ENCODE results near the gene POLL.

The POLL gene

DNA sequence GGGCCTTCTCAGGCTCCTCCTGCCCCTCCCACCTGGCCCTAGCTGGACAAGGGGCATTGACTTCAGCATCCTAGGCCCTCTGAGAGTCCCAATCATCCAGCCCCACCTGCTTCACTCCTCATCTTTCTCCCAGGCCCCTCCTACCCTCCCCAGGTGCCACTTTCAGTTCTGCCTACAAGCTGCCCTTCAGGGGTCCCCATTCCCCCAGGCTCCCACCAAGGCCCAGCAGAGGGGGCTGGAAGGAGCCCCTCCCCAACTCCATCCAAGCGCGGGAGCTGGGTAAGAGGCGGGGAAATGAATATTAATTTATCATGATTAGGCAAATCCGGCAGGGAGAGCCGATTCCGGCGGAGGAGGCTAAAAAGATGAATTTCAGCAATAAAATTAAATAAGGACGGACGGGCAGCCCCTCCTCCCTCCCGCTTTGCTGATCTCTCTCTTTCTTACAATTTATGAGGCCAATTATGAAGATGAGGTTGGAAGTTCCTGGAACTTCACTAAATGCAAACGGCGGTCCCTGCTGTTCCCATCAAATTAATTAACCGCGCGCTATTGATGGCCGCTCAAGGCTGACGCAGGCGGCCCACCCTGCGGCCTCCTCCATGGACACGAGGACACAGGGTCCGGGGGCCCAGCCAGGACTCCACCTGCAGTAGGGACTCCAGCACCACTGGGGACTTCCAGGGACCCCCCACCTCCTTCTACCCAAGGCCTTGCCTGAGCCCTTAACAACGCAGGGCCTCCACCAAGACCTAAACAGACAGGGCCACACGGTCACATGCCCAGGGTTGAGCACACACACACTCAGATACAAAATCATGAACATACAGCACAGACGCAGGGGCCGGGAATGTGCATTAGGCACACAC is 13.9 kb downstream of the POLL start:
- DNase-seq (ENCODE audit: low spot score): no peak

DNA sequence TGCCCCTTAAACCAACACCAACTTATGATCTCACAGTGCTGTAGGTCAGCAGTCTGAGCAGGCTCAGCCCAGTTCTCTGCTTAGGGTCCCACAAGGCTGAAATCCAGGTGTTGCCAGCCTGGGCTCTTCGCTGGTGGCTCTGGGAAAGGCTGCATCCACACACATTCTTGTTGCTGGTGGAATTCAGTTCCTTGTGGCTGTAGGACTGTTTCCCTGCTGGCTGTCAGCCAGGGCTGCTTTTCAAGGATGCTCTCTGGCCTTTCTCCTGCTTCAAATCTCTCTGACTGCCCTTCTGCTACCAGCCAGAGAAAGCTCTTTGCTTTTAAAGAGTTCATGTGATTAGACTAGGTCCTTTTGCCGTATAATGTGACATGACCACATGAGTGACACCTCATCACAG is 15.3 kb downstream of the POLL start:
- DNase-seq (ENCODE audit: low spot score): no peak

DNA sequence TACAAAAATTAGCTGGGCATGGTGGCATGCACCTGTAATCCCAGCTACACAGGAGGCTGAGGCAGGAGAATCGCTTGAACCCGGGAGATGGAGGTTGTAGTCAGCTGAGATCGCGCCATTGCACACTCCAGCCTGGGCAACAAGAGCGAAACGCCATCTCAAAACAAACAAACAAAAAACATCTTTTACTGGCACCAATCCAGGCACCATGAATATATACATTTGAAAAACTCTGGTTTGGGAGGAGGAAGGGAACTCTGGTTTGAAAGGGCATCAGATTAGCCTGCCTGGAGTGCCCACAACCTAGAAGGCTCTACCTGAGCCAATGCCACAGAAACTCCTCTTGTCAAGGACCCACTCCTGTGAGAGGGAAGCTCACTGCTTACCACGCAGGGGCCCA is 15.9 kb downstream of the POLL start:
- DNase-seq (ENCODE audit: low spot score): no peak

DNA sequence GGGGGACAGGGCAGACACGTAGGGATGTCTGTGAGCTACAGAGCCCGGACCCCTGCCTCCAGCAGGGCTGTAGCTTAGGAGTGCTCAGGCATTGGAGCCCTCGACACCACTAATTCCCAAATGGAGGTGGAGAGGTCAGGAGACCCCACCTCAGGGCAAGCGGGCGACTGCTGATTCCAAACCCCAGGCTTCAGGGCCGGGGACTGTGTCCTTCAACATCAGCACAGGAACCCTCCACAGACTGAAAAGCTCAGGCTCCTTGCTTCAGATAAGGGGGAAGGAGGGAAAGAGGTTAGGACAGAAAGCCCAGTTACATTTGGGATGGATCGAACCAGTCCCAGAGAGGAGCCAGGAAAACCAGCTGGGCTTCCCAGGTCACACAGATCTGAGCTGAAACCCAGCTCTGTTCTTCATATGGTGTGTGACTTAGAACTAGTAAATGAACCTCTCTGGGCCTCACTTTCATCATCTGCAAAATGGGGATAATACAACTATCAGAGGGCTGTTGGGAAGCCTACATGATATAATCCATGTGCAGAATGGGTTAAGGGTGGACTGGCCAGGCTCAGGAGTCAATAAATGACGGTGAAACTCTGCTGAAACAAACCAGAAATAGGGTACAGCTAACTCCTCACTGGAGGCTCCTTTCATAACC is 16.7 kb downstream of the POLL start:
- no peak for DNase-seq (ENCODE audit: low spot score)

DNA sequence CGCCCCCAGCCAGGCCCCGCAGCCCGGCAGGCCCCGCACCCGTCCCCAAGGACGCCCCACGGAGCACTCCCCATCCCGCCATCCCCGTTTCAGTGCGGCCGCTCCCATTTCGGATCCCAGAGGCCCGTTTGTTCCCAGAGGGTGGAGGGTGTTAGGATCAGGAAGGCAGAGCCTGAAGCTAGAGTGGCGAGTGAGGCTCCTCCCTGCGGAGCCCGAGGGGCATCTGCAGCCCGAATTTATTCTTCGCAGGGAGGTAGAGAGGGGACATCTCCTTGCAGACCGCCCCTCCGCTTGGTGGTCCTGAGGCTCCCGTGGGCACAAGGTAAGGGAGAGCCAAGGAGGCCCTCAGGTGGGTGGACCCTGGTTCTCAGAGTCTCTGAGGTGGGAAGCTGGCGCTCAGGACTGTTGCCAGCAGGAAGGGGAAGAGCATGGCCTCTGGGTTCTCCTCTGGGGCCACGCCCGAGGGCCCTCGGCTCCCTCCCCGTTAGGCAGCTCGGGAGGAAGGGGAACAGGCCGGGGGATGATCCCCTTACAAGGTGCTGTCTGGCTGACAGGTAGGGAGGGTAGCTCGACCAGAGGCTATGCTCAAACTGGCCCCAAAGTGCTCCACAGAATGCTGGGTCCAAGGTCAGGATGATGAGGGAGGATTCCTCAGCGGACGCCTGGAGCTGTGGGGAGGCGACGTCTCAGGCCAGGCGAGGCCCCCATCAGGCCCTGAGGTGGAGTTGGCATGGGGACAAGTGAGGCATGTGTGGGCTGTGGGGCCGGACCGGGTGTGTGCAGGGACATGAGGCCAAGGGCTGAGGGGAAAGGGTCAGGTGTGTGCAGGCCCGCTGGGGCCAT is 17.4 kb downstream of the POLL start:
- no peak for DNase-seq (ENCODE audit: low spot score)

DNA sequence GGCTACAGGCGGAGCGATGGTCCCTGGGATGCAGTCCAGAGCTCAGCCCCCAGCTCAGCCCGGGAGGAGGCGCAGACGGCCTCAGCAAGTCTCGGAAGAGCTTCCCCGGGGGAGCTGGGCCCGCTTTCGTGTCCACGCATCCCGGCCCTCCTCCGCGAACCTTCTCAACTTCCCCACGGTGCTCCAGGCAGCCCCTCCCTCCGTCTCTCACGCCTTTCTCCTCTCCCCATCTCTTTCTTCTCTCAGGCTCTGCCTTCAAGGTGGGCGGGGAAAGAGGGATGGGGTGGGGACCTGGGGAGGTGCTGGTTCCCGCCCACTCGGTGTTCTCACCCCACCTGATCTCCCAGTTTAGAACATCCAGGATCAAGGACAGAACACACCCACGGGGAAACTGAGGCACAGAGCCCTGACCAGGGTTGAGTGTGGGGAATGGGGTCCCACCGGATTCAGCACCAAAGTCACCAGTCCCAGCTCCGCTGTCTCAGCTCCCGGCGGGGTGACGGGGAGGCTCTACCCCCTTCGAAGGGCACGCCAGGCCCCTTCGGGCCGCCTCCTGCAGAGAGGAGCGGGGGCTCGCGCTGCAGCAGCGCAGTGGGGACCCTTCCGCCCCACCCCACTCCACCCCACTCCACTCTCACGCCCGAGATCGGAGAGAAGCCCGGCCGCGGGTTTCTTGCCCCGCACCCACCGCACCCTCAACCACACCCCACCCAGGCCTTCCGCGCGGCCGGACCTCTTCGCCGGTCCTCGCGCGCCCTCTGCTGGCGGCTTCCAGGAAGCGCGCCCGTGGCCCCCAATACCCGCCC is 18.2 kb downstream of the POLL start:
- DNase-seq (ENCODE audit: low spot score): peak; percentile 91

GRCh38 chr10:101569323-101569621 is 18.8 kb downstream of the POLL start:
- no peak for DNase-seq (ENCODE audit: low spot score)

- no peak for DNase-seq (ENCODE audit: low spot score)
Observed at GRCh38 chr10:101568054-101568745, 19.9 kb downstream of the POLL start.

GRCh38 chr10:101567165-101568006 is 20.7 kb downstream of the POLL start:
- no peak for DNase-seq (ENCODE audit: low spot score)

DNA sequence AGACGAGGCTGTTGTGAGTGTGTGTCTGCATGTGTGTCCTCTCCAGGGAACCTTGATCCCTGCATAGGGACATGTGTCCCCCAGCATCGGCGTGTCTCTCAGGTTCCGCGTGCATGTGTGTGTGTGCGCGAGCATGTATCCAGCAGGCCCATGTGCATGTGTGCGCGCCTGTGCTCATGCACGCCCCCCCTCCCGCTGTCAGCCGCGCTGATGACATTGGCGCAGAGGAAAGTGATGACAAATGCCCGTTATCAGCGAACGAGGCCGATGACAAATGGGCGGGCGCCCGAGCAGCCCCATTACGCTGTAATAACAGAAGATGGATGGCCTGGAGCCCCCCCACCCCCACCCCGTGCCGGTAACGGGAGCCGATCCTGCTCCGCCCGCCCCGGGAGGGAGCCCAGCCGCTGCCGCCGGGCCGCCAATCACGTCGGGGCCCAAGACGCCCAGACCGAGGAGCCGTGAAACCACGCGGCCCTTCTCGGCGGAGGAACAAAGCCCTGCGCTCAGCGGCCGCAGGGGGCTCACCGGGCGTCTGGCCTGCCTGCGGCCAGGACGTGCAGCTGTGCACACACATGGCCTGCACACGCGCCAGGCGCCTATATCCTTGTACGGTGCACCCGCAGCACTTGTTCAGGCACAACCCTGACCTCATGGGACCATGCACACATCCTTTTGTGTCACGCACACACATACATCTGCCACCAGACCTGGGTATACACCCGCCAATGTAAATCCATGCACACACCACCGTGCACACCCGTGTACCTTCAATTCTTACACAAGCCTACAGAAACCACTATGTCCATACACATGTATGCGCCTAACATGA is 21.5 kb downstream of the POLL start:
- DNase-seq (ENCODE audit: low spot score): no peak

DNA sequence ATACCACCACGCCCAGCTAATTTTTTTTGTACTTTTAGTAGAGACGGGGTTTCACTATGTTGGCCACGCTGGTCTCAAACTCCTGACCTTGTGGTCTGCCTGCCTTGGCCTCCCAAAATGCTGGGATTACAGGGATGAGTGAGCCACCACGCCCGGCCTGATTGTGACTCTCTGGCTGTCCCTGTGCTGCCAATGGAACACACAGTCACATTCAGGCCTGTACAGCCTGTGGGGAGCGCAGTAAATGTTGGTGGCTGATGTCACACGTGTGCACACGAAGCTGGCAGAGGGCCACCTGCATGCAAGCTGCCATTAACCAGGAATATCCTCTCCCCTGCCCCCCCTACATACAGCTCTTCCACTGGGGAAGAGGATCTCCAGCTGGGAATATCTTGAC is 22.1 kb downstream of the POLL start:
- DNase-seq (ENCODE audit: low spot score): no peak

GRCh38 chr10:101565370-101565900 is 22.6 kb downstream of the POLL start:
- no peak for DNase-seq (ENCODE audit: low spot score)

GRCh38 chr10:101564490-101564991 is 23.5 kb downstream of the POLL start:
- DNase-seq (ENCODE audit: low spot score): no peak

- DNase-seq (ENCODE audit: low spot score): no peak
Observed at GRCh38 chr10:101563497-101564040, 24.5 kb downstream of the POLL start.

DNA sequence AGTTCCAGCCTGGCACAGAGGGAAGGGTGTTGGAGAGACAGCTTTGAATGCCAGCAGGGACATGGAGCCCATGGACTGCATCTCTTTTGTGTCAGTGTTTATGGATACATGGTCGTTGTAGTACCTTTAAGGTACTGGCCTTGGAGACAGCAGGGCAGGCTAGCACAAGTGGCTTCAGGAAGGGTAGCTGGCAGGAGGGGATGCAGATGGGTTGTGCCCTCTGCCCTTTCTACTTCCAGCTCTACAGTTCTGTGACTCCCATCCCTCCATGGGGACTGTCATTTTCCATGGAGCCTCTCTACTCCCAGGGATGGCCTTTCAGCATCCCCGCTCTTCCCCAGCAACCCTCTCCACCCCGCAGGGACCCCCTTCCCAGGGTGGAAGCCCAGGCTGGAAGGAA is 25.1 kb downstream of the POLL start:
- DNase-seq (ENCODE audit: low spot score): no peak

DNA sequence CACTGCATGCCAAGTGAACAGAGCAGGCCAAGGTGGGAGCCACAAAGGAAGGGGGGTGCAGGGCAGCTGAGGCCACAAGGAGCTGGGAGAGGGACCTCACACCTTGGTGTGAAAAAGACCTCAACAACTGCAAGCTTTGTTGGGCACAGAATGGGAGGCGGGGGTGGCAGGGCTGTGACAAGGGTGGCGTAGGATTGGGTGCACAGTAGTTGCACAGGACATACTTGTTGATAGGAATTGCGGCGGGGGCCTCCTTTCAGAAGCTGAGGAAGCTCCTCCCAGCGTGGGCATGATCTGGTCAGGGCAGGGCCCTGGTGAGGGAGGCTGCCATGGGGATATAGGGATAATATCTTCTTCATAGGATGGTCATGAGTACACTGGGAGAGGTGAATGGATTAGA is 25.8 kb downstream of the POLL start:
- no peak for DNase-seq (ENCODE audit: low spot score)

- DNase-seq (ENCODE audit: low spot score): no peak
Observed at GRCh38 chr10:101561068-101561915, 26.8 kb downstream of the POLL start.
